Lower leg skin (tissue), 4 donors: ENCODE data around the gene CLECL1. TPM values are rescaled to one million over a fixed set of nuclear protein-coding genes. Genes with fewer than 3 reads are reported as not detected.
"Not testable (repeated sequence)": the region's sequence is repeated elsewhere in the genome, so short reads cannot be mapped to it uniquely, and the experiment has no call there.

Source experiments
- DNase-seq, 2 donors: peaks; one replicate each; pipeline ENCODE4 v3.0.0-alpha.2; 2019; ENCODE audit warnings: low spot score in 2 of 2
- H3K4me3 ChIP-seq: fragments of 200-600 bp; sonication (generic); 2 replicates; pipeline ENCODE4 v1.5.1; 2017; ENCODE audit warnings: mild to moderate bottlenecking, low read depth; ENCODE audit not compliant: poor library complexity, severe bottlenecking
- POLR2A ChIP-seq, 2 donors: fragments of 450-650 bp; IDR thresholded peaks; one replicate each; pipeline ENCODE4 v1.6.1; 2016 to 2017; ENCODE audit warnings: antibody characterized with exemption in 2 of 2, mild to moderate bottlenecking in 1 of 2, moderate library complexity in 1 of 2
- WGBS, 2 donors: methylation state at CpG; one replicate each; pipeline ENCODE4 v1.1.5; 2018; 5-methylcytosine and 5-hydroxymethylcytosine counted together
- intact Hi-C: fragments of 100-400 bp; cut with DNase I; formaldehyde crosslinking; loops from one replicate; pipeline ENCODE4 v1.15.0; 2023; ENCODE audit warnings: low total_unique reads
- total RNA-seq, 4 donors: library from RNA; depleted of rRNA; stranded (reverse); fragments of >200 nt; gene quantifications; one replicate each; pipeline ENCODE4 v1.1.0, GENCODE V29; 2016
- TF ChIP-seq, protein P1 (sequence below), 3 donors: fragments of 450-650 bp; IDR thresholded peaks; one replicate each; pipeline ENCODE4 v1.5.1; 2016; ENCODE audit warnings: antibody characterized with exemption in 3 of 3, mild to moderate bottlenecking in 3 of 3, moderate library complexity in 2 of 3

CLECL1 gene
- total RNA-seq, 4 donors from 2014 or later, result not detected

DNA sequence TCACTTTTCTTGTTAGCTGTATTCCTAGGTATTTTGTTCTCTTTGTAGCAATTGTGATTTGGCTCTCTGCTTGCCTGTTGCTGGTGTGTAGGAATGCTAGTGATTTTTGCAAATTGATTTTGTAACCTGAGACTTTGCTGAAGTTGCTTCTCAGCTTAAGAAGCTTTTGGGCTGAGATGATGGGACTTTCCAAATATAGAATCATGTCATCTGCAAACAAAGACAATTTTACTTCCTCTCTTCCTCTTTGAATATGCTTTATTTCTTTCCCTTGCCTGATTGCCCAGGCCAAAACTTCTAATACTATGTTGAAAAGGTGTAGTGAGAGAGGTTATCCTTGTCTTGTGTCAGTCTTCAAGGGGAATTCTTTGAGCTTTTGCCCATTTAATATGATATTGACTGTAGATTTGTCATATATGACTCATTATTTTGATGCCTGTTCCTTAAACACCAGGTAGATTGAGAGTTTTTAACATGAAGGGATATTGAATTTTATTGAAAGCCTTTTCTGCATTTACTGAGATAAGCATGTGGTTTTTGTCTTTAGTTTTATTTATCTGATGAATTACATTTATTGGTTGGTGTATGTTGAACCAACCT lies 26.7 kb downstream of the CLECL1 start:
- intact Hi-C loops, result no loop called here
- H3K4me3 ChIP-seq, result no peak overlapping the region
- TF ChIP-seq POLR2A (IDR thresholded peaks at IDR 0.05), result no peak
- TF ChIP-seq, protein P1, sequence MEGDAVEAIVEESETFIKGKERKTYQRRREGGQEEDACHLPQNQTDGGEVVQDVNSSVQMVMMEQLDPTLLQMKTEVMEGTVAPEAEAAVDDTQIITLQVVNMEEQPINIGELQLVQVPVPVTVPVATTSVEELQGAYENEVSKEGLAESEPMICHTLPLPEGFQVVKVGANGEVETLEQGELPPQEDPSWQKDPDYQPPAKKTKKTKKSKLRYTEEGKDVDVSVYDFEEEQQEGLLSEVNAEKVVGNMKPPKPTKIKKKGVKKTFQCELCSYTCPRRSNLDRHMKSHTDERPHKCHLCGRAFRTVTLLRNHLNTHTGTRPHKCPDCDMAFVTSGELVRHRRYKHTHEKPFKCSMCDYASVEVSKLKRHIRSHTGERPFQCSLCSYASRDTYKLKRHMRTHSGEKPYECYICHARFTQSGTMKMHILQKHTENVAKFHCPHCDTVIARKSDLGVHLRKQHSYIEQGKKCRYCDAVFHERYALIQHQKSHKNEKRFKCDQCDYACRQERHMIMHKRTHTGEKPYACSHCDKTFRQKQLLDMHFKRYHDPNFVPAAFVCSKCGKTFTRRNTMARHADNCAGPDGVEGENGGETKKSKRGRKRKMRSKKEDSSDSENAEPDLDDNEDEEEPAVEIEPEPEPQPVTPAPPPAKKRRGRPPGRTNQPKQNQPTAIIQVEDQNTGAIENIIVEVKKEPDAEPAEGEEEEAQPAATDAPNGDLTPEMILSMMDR (IDR thresholded peaks at IDR 0.05), result no peak
- no peak for DNase-seq

DNA sequence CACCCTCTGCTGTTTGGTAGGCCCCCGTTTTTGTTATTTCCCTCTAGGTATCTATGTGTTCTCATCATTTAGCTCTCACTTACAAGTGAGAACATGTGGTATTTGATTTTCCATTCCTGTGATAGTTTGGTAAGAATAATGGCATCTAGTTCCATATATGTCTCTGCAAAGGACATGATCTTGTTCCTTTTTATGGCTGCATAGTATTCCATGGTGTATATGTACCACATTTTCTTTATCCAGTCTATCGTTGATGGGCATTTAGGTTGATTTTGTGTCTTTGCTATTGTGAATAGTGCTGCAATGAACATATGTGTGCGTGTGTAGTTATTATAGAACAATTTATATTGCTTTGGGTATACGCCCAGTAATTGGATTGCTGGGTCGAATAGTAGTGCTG lies 28.3 kb downstream of the CLECL1 start:
- 89 to 91% methylated on average over 5 of the region's 5 CpGs for WGBS, 2 donors
- DNase-seq, H3K4me3 ChIP-seq, intact Hi-C loops: not testable (repeated sequence)

DNA sequence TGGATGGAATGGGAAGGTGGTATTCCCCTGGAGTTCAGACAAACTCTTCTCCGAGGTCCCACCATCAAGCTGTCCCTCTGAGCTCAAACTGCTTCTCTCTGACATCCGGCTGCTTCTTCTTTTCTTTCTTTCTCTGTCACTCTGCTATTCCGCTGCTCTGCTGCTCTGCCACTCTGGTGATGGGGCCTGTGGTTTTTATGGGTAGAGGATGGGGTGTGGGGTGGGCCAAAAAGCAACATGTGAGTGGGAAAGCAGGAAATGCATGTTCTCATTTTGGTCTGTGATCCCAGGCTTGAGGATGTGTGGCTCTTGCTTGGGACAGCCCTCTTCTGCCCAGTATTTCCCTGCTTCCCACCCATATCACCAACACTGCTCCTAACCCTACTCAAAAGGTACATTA lies 30.6 kb downstream of the CLECL1 start:
- TF ChIP-seq, protein P1 (IDR thresholded peaks at IDR 0.05), result no peak
- TF ChIP-seq POLR2A (IDR thresholded peaks at IDR 0.05), result no peak
- WGBS, 2 donors, result 75 to 85% methylated on average over 3 of the region's 3 CpGs
- no peak overlapping the region for H3K4me3 ChIP-seq
- DNase-seq, result no peak
- intact Hi-C loops, result no loop called here

DNA sequence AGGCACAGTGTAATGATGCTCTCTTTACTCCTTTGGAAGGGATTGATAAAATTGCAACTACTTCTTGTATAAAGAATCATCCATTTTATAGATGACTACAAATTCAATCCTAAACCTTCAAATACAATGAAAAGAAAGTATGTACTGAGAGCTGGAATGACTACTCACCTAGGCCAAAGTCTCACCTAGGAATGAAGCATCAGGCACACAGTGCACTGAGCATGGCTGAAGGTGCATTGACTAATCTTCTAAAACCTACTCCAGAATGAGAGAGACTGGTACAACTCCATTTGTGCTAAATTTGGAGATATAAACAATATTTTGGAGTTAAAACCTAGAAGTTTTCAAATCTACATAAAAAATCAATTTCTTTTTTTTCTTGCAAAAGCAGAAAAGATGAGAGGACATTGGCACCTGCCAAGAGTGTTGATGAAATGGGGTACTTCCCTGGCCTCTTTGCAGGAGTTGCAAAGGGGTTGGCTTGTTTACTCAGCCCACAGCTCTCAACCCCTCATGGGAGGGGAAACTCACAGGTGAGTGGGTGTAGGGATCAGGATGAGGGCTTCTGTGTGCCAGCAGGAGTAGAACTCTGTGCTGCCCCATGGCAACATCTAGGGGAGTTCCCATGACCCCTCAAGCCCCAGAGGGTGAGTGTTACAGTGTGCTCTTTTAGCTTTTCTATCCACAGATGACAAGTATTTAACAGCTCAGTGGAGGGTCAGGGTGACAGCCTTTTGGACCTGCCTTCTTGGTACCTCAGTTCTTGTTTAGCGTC lies 31.3 kb downstream of the CLECL1 start:
- intact Hi-C loops, result no loop called here
- no peak for DNase-seq
- no peak overlapping the region for H3K4me3 ChIP-seq
- TF ChIP-seq POLR2A (IDR thresholded peaks at IDR 0.05), result no peak
- TF ChIP-seq, protein P1 (IDR thresholded peaks at IDR 0.05), result no peak
- WGBS, 2 donors, result 96 to 100% methylated on average over 1 of the region's 1 CpG

DNA sequence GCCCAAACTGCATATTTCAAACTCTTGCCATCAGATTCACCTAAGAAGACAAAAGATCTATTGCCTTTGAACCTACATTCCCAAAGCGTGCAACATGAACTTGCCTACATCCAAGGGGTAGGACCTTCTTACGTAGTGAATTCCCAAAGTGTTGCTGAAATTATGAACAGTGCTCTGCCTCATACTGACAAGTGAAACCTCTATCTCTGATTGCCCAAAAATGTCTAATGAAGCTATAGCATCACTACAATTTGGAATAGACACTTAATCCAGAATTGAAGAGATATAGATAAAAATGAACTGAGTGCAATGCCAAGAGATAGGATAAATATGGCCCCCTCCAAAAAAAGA lies 32.3 kb downstream of the CLECL1 start:
- DNase-seq, result no peak
- WGBS, 2 donors, result 81 to 92% methylated on average over 2 of the region's 2 CpGs
- TF ChIP-seq, protein P1 (IDR thresholded peaks at IDR 0.05), result no peak
- TF ChIP-seq POLR2A (IDR thresholded peaks at IDR 0.05), result no peak
- intact Hi-C loops, result no loop called here
- no peak overlapping the region for H3K4me3 ChIP-seq

DNA sequence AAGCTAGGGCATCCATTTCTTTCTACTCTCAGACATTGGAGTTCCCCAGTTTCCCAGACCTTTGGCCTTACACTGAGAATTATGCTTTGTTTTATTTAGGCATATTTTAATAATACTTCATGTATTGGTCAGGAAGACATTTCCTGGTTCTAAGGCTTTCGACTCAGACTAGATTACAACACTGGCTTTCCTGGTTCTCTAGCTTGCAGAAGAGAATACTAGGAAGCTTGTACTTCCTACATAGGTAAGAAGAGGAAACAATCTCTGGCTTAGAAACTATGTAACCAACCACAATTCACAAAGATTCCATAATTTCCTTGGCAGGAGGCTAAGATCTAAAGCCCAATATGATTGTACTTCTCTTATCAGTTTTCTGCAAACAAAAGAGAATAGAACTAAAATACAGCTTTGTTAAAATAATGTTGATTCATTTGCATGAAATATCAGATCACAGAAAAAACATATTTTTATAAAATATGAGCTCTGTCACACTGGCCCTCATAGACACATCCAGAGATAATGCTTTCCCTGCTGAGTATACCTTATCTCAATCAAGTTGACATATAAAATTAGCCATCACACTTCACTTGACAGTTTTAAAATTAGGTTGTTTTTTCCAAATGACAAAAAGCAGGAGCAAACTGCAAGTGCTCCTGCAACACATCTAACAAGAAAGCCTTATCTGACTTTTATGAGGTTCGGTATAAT lies 32.8 kb downstream of the CLECL1 start:
- no peak overlapping the region for H3K4me3 ChIP-seq
- intact Hi-C loops, result no loop called here
- TF ChIP-seq POLR2A (IDR thresholded peaks at IDR 0.05), result no peak
- TF ChIP-seq, protein P1 (IDR thresholded peaks at IDR 0.05), result no peak
- no peak for DNase-seq
- WGBS, 2 donors, result 81% methylated on average over 2 of the region's 2 CpGs
